MM.1S (cell line): ENCODE results near the gene PDGFD.

Experiments
- DNase-seq: peaks from one replicate; pipeline ENCODE4 v3.0.0-alpha.2; 2015
- H2AFZ ChIP-seq: fragments of 300-600 bp; sonication (generic); 2 replicates; pipeline ENCODE4 v1.6.0; 2016; ENCODE audit warnings: antibody characterized with exemption, low read length
- H3F3A ChIP-seq: fragments of 300-600 bp; sonication (generic); 2 replicates; pipeline ENCODE4 v1.6.1; 2016; ENCODE audit warnings: mild to moderate bottlenecking, antibody characterized with exemption, low read length, moderate library complexity, mixed read lengths; ENCODE audit not compliant: insufficient read depth
- H3K27ac ChIP-seq: fragments of 300-600 bp; sonication (generic); 2 replicates; pipeline ENCODE4 v1.5.1; 2016; ENCODE audit warnings: mild to moderate bottlenecking, low read length
- H3K27me3 ChIP-seq: fragments of 300-600 bp; sonication (generic); replicated peaks from 2 replicates; pipeline ENCODE4 v1.6.0; 2016; ENCODE audit warnings: low read length; ENCODE audit not compliant: insufficient read depth
- H3K36me3 ChIP-seq: fragments of 300-600 bp; sonication (generic); replicated peaks from 2 replicates; pipeline ENCODE4 v1.6.1; 2016; ENCODE audit warnings: mild to moderate bottlenecking, low read length, mixed read lengths; ENCODE audit not compliant: insufficient read depth
- H3K4me1 ChIP-seq: fragments of 300-600 bp; sonication (generic); 2 replicates; pipeline ENCODE4 v1.6.1; 2016; ENCODE audit warnings: low read length, mixed read lengths
- H3K4me2 ChIP-seq: fragments of 300-600 bp; sonication (generic); 2 replicates; pipeline ENCODE4 v1.6.0; 2016; ENCODE audit warnings: low read depth, low read length
- H3K4me3 ChIP-seq: fragments of 300-600 bp; sonication (generic); 2 replicates; pipeline ENCODE4 v1.5.1; 2016; ENCODE audit warnings: low read length, mixed read lengths
- H3K79me2 ChIP-seq: fragments of 300-600 bp; sonication (generic); 2 replicates; pipeline ENCODE4 v1.6.1; 2016; ENCODE audit warnings: mixed run types, low read length, mixed read lengths
- H3K9ac ChIP-seq: fragments of 300-600 bp; sonication (generic); 2 replicates; pipeline ENCODE4 v1.6.1; 2016; ENCODE audit warnings: low read length, mixed read lengths
- H3K9me2 ChIP-seq: fragments of 300-600 bp; sonication (generic); replicated peaks from 2 replicates; pipeline ENCODE4 v1.6.1; 2016; ENCODE audit warnings: mild to moderate bottlenecking, low read length, mixed read lengths; ENCODE audit not compliant: insufficient read depth
- H3K9me3 ChIP-seq: fragments of 300-600 bp; sonication (generic); replicated peaks from 2 replicates; pipeline ENCODE4 v1.6.1; 2016; ENCODE audit warnings: mild to moderate bottlenecking, low read length, mixed read lengths; ENCODE audit not compliant: insufficient read depth
- H4K20me1 ChIP-seq: fragments of 300-600 bp; sonication (generic); 2 replicates; pipeline ENCODE4 v1.6.1; 2016; ENCODE audit warnings: mild to moderate bottlenecking, low read length, moderate library complexity, mixed read lengths; ENCODE audit not compliant: insufficient read depth
- EZH2 ChIP-seq: fragments of 300-600 bp; sonication (generic); optimal IDR thresholded peaks from 2 replicates; pipeline ENCODE3; 2017; ENCODE audit warnings: low read depth, mild to moderate bottlenecking, antibody characterized with exemption, low read length, mixed read lengths
- EZH2phosphoT487 ChIP-seq: fragments of 300-600 bp; sonication (generic); IDR thresholded peaks from 2 replicates; pipeline ENCODE4 v1.6.1; 2018; ENCODE audit warnings: antibody characterized with exemption, low read length
- TF ChIP-seq, protein P1 (sequence below): fragments of 300-600 bp; sonication (generic); IDR thresholded peaks from 2 replicates; pipeline ENCODE4 v1.5.1; 2016; ENCODE audit warnings: antibody characterized with exemption, low read length, mixed read lengths

The PDGFD gene

DNA sequence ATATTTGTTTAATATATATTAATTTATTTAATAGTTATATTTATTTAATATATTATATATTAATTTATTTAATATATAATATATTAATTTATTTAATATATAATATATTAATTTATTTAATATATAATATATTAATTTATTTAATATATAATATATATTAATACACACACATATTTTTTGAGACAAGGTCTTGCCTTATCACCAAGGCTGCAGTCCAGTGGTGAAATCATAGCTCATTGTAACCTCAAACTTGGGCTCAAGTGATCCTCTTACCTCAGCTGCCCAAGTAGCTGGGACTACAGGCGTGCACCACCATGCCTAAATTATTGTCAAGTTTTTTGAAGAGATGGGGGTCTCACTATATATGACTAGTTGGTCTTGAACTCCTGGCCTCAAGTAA lies 178.9 kb downstream of the PDGFD start:
- Histone ChIP-seq H3K27me3 (no peaks in the 10 kb centered on the region), H3F3A (no peaks in the 10 kb centered on the region), H3K9me3 (no peaks in the 10 kb centered on the region), H3K79me2 (no peaks in the 10 kb centered on the region), H3K4me2 (no peak overlapping the region), H3K27ac (no peak overlapping the region), H2AFZ (no peak overlapping the region), H4K20me1 (no peaks in the 10 kb centered on the region), H3K9ac (no peak overlapping the region), H3K4me1 (no peaks in the 10 kb centered on the region), H3K36me3 (no peaks in the 10 kb centered on the region), H3K9me2 (no peaks in the 10 kb centered on the region), H3K4me3 (no peak overlapping the region)
- no peak for DNase-seq
- TF ChIP-seq EZH2 (no peak), EZH2phosphoT487 (no peak)
- TF ChIP-seq, protein P1, sequence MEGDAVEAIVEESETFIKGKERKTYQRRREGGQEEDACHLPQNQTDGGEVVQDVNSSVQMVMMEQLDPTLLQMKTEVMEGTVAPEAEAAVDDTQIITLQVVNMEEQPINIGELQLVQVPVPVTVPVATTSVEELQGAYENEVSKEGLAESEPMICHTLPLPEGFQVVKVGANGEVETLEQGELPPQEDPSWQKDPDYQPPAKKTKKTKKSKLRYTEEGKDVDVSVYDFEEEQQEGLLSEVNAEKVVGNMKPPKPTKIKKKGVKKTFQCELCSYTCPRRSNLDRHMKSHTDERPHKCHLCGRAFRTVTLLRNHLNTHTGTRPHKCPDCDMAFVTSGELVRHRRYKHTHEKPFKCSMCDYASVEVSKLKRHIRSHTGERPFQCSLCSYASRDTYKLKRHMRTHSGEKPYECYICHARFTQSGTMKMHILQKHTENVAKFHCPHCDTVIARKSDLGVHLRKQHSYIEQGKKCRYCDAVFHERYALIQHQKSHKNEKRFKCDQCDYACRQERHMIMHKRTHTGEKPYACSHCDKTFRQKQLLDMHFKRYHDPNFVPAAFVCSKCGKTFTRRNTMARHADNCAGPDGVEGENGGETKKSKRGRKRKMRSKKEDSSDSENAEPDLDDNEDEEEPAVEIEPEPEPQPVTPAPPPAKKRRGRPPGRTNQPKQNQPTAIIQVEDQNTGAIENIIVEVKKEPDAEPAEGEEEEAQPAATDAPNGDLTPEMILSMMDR = no peak

DNA sequence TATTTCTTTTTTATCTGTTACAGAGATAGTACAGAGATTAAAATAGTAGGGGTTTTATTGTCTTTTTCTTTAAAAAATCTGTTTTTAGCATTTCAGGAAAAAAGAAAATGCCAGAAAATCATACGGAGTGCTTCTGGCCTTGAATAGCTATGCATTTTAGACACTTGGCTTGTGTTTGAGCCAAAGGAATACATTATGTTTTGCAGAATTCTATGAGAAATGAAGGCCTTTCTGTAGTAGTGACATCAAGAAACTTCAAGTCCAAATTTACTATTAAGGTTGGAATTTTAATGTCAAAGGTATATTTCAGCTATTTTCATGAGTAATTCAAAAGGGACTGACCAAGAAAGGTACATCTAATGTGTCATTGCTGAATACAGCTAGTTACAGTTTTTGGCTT lies 183.8 kb downstream of the PDGFD start:
- no peak for DNase-seq
- no peaks in the 10 kb centered on the region for H3K9me3 ChIP-seq
- no peaks in the 10 kb centered on the region for H3K4me1 ChIP-seq
- no peaks in the 10 kb centered on the region for H3K79me2 ChIP-seq
- no peak overlapping the region for H3K4me2 ChIP-seq
- no peaks in the 10 kb centered on the region for H3F3A ChIP-seq
- H3K4me3 ChIP-seq = no peak overlapping the region
- H4K20me1 ChIP-seq = no peaks in the 10 kb centered on the region
- no peak for TF ChIP-seq EZH2phosphoT487
- TF ChIP-seq, protein P1 = no peak
- no peak for TF ChIP-seq EZH2
- no peak overlapping the region for H3K27ac ChIP-seq
- H3K9me2 ChIP-seq = no peaks in the 10 kb centered on the region
- no peak overlapping the region for H3K9ac ChIP-seq
- H3K36me3 ChIP-seq = no peaks in the 10 kb centered on the region
- H3K27me3 ChIP-seq = no peaks in the 10 kb centered on the region
- no peak overlapping the region for H2AFZ ChIP-seq

DNA sequence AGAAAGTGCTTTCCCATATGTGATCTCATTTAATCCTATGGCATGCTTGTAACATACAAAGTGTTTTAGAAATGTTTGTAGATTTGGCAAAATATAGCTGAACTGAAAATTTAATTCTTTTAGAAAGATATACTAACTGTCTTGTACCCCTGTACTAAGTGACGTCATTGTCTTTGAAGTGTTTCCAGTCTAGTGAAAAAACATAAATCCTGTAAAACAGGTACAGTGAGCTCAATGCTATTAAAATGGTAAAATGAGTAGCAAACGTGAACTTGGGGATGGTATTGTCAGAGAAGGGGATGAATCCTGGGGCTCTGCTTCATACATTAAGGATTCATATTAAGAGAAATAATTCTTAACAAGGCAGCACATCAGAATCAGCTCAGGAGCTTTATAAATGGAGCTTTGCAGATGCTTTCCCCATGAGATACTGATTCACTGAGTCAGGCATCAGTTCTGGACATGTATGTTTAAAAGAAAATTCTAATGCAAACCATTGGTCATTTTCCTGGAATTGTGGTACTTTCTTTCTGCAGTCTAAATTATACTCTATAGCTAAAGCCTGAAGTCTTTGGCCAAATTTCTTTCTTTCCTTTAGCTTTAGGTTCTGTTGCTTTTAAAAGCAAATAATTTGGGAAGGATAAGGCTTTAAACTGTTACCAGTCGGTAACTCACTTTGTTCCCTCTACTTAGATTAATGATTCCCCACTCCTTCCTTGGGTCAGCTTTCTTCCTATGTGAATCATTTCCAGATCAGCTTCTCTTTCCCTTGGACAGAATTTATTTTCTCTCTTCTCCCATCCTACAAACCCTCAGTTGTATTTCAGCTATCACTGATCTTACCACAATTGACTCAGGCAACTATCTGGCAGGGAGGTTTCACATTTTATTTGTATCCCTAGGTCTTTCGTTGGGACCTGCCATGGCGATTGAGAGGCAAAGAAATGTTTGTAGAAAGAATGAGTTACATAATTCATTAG lies 185.0 kb downstream of the PDGFD start:
- no peaks in the 10 kb centered on the region for H3K79me2 ChIP-seq
- H3K9ac ChIP-seq = no peak overlapping the region
- no peaks in the 10 kb centered on the region for H4K20me1 ChIP-seq

More for the DNA sequence above, 185.0 kb downstream of the PDGFD start:
- Histone ChIP-seq H3K4me2 (no peak overlapping the region), H3K36me3 (no peaks in the 10 kb centered on the region), H3K4me3 (no peak overlapping the region), H3F3A (no peaks in the 10 kb centered on the region), H3K9me2 (no peaks in the 10 kb centered on the region), H2AFZ (no peak overlapping the region), H3K9me3 (no peaks in the 10 kb centered on the region), H3K4me1 (no peaks in the 10 kb centered on the region), H3K27ac (no peak overlapping the region), H3K27me3 (no peaks in the 10 kb centered on the region)
- no peak for TF ChIP-seq EZH2
- TF ChIP-seq EZH2phosphoT487 = no peak
- TF ChIP-seq, protein P1 = no peak
- DNase-seq = no peak
